HepG2 (cell line): Measurements from ENCODE around the gene ARL3. TPM values are rescaled to one million over a fixed set of nuclear protein-coding genes. Genes with fewer than 3 reads are reported as not detected.
A peak's percentile ranks its signal among the peaks of the same experiment; 100 is the strongest.

Experiments used
- ATM ChIP-seq: fragments of 450-650 bp; IDR thresholded peaks from 2 replicates; pipeline ENCODE4 v1.7.1; 2017; ENCODE audit warnings: mild to moderate bottlenecking, borderline replicate concordance
- BATF2 ChIP-seq: sonication (generic); formaldehyde crosslinking; IDR thresholded peaks from 2 replicates; pipeline ENCODE4 v1.8.0; 2022; ENCODE audit warnings: mild to moderate bottlenecking, missing genetic modification reagents, moderate library complexity
- GATAD2A ChIP-seq: IDR thresholded peaks from 2 replicates; pipeline ENCODE4 v1.6.1; 2016
- HOXA7 ChIP-seq: sonication (generic); formaldehyde crosslinking; IDR thresholded peaks from 2 replicates; pipeline ENCODE4 v1.8.1; 2022; ENCODE audit warnings: mild to moderate bottlenecking, missing genetic modification reagents, moderate library complexity
- IKZF1 ChIP-seq: fragments of 450-650 bp; IDR thresholded peaks from 2 replicates; pipeline ENCODE4 v1.7.1; 2016
- IRF9 ChIP-seq: sonication (generic); formaldehyde crosslinking; IDR thresholded peaks from 2 replicates; pipeline ENCODE4 v1.8.0; 2022; ENCODE audit warnings: missing genetic modification reagents, mild to moderate bottlenecking, borderline replicate concordance
- NR2F2 ChIP-seq: IDR thresholded peaks from 2 replicates; pipeline ENCODE4 v1.6.1; 2012; ENCODE audit warnings: low read depth, inconsistent platforms, borderline replicate concordance
- PAWR ChIP-seq: sonication (generic); formaldehyde crosslinking; IDR thresholded peaks from 2 replicates; pipeline ENCODE4 v1.4.0; 2020; ENCODE audit warnings: missing genetic modification reagents, mild to moderate bottlenecking, borderline replicate concordance
- POLR2AphosphoS5 ChIP-seq: IDR thresholded peaks from 2 replicates; pipeline ENCODE4 v1.6.1; 2012; ENCODE audit warnings: low read depth, low read length
- RAD21 ChIP-seq: fragments of 450-650 bp; formaldehyde crosslinking; IDR thresholded peaks from 2 replicates; pipeline ENCODE4 v1.5.0; 2020; ENCODE audit warnings: mild to moderate bottlenecking
- SIX4 ChIP-seq: sonication (generic); formaldehyde crosslinking; IDR thresholded peaks from 2 replicates; pipeline ENCODE4 v1.4.0; 2020; ENCODE audit warnings: missing genetic modification reagents
- SMAD3 ChIP-seq: sonication (generic); formaldehyde crosslinking; IDR thresholded peaks from 2 replicates; pipeline ENCODE4 v1.4.0; 2020; ENCODE audit warnings: missing genetic modification reagents
- SP140L ChIP-seq: sonication (generic); formaldehyde crosslinking; IDR thresholded peaks from 2 replicates; pipeline ENCODE4 v1.4.0; 2020; ENCODE audit warnings: missing genetic modification reagents, borderline replicate concordance
- SRSF4 ChIP-seq: fragments of 200-400 bp; formaldehyde crosslinking; IDR thresholded peaks from one replicate; pipeline ENCODE4 v1.6.1; 2018; ENCODE audit warnings: mild to moderate bottlenecking, low read depth, low read length, moderate library complexity; ENCODE audit not compliant: poor library complexity, severe bottlenecking
- TMF1 ChIP-seq: sonication (generic); formaldehyde crosslinking; IDR thresholded peaks from 2 replicates; pipeline ENCODE4 v1.8.1; 2022; ENCODE audit warnings: low read depth, missing genetic modification reagents
- XRCC5 ChIP-seq: fragments of 200-400 bp; formaldehyde crosslinking; optimal IDR thresholded peaks from 2 replicates; pipeline ENCODE3; 2017; ENCODE audit warnings: mild to moderate bottlenecking, low read length
- ZBTB26 ChIP-seq: IDR thresholded peaks from 2 replicates; pipeline ENCODE4 v1.6.1; 2016; ENCODE audit warnings: missing compliant biosample characterization, missing genetic modification reagents, borderline replicate concordance
- ZFY ChIP-seq: sonication (generic); formaldehyde crosslinking; IDR thresholded peaks from 2 replicates; pipeline ENCODE4 v1.4.0; 2020; ENCODE audit warnings: missing genetic modification reagents
- ZKSCAN8 ChIP-seq: IDR thresholded peaks from 2 replicates; pipeline ENCODE4 v1.6.1; 2016; ENCODE audit warnings: borderline replicate concordance, missing genetic modification reagents, missing compliant biosample characterization
- ZNF124 ChIP-seq: sonication (generic); formaldehyde crosslinking; IDR thresholded peaks from 2 replicates; pipeline ENCODE4 v1.4.0; 2020; ENCODE audit warnings: missing genetic modification reagents
- ZNF543 ChIP-seq: sonication (generic); formaldehyde crosslinking; IDR thresholded peaks from 2 replicates; pipeline ENCODE4 v1.4.0; 2020; ENCODE audit warnings: mild to moderate bottlenecking, missing genetic modification reagents
- ZNF547 ChIP-seq: sonication (generic); formaldehyde crosslinking; IDR thresholded peaks from 2 replicates; pipeline ENCODE4 v1.5.1; 2020; ENCODE audit warnings: mild to moderate bottlenecking, missing genetic modification reagents
- ZNF552 ChIP-seq: sonication (generic); formaldehyde crosslinking; IDR thresholded peaks from 2 replicates; pipeline ENCODE4 v1.9.0; 2022; ENCODE audit warnings: missing genetic modification reagents, mild to moderate bottlenecking, borderline replicate concordance
- ZNF576 ChIP-seq: sonication (generic); formaldehyde crosslinking; IDR thresholded peaks from 2 replicates; pipeline ENCODE4 v1.4.0; 2020; ENCODE audit warnings: mild to moderate bottlenecking, missing genetic modification reagents
- ZNF616 ChIP-seq: sonication (generic); formaldehyde crosslinking; IDR thresholded peaks from 2 replicates; pipeline ENCODE4 v1.5.0; 2020; ENCODE audit warnings: low read depth, mild to moderate bottlenecking, missing genetic modification reagents
- ZNF83 ChIP-seq: sonication (generic); formaldehyde crosslinking; IDR thresholded peaks from 2 replicates; pipeline ENCODE4 v1.4.0; 2020; ENCODE audit warnings: missing genetic modification reagents, mild to moderate bottlenecking, borderline replicate concordance
- ZSCAN31 ChIP-seq: sonication (generic); formaldehyde crosslinking; IDR thresholded peaks from 2 replicates; pipeline ENCODE4 v1.5.0; 2020; ENCODE audit warnings: low read depth, mild to moderate bottlenecking, missing genetic modification reagents
- polyA plus RNA-seq, 8 experiments: library from polyadenylated mRNA; depleted of rRNA in 3 of 8; stranded (reverse) in 7 of 8; unstranded in 1 of 8; fragments of >200 nt; fragmentation: Illumina TruSeq in 4 of 8; extraction: Trizol in 4 of 8; gene quantifications; 2 replicates each; pipeline versions ENCODE4 v1.2.1 to v1.2.3, GENCODE V29; 2011 to 2016; ENCODE audit warnings: low read depth in 4 of 8, missing spikeins in 1 of 8, mixed read lengths in 1 of 8; ENCODE audit not compliant: insufficient read depth in 1 of 8
- total RNA-seq, 5 experiments: library from RNA; depleted of rRNA; stranded (reverse); fragments of >200 nt; fragmentation: Illumina TruSeq; extraction: Trizol; gene quantifications; 2 replicates each; pipeline ENCODE4 v1.2.3, GENCODE V29; 2016; ENCODE audit warnings: low read depth in 1 of 5

ARL3 gene
- total and polyA plus RNA-seq, 2 of the 13 experiments (the other 11 are each of a cell fraction or from before 2014, with no cell fraction given): 5.2 to 6.6 TPM

- TF ChIP-seq ZNF547 (peak; percentile 89), IRF9 (peak; percentile 30; the same call in 1 of the 2 replicates), RAD21 (CRISPR knock-in tag) (0 out of 2 replicates have a peak, but pooled peaks have one; percentile 22), SIX4 (CRISPR knock-in tag) (no peak), ZNF552 (CRISPR knock-in tag) (no peak; the same call in 1 of the 2 replicates), SRSF4 (no peak), ZNF83 (CRISPR knock-in tag) (no peak), SP140L (CRISPR knock-in tag) (no peak), ZNF124 (CRISPR knock-in tag) (no peak), XRCC5 (no peak), ZNF543 (peak; percentile 72), ZNF576 (peak; percentile 27; the same call in 1 of the 2 replicates), ZSCAN31 (no peak; the same call in 1 of the 2 replicates), ZFY (CRISPR knock-in tag) (peak; percentile 59), PAWR (CRISPR knock-in tag) (peak; percentile 42; the same call in 1 of the 2 replicates), NR2F2 (no peak), TMF1 (peak; percentile 62; the same call in 1 of the 2 replicates), POLR2AphosphoS5 (peak; percentile 82), GATAD2A (CRISPR knock-in tag) (peak; percentile 22; the same call in 1 of the 2 replicates), ZBTB26 (CRISPR knock-in tag) (no peak), ATM (no peak), ZKSCAN8 (no peak), IKZF1 (no peak), HOXA7 (CRISPR knock-in tag) (no peak), BATF2 (CRISPR knock-in tag) (no peak; the same call in 1 of the 2 replicates), ZNF616 (CRISPR knock-in tag) (no peak), SMAD3 (CRISPR knock-in tag) (no peak)
These were observed 641 bp upstream of the ARL3 start, which contains the start of gene SFXN2 (continued) for GRCh38 chr10:102714621-102715455.
